SK-N-SH treated with all-trans-retinoic acid at 6 μM for 48 hours (cell line): ENCODE measurements around the gene RABGAP1.

Experiments used
- ARNTL ChIP-seq: fragments of 450-650 bp; formaldehyde crosslinking; IDR thresholded peaks from 2 replicates; pipeline ENCODE4 v1.5.0; 2020; ENCODE audit warnings: low read depth, mild to moderate bottlenecking, moderate library complexity, borderline replicate concordance
- CSDC2 ChIP-seq: fragments of 250-450 bp; sonication (Bioruptor Pico); IDR thresholded peaks from 2 replicates; pipeline ENCODE4 v1.5.0; 2020; ENCODE audit warnings: mild to moderate bottlenecking, moderate library complexity
- TOX ChIP-seq: fragments of 250-450 bp; sonication (Bioruptor Pico); IDR thresholded peaks from 2 replicates; pipeline ENCODE4 v1.8.0; 2021; ENCODE audit warnings: mild to moderate bottlenecking, moderate library complexity, borderline replicate concordance
- ZFP30 ChIP-seq: fragments of 450-650 bp; formaldehyde crosslinking; IDR thresholded peaks from 2 replicates; pipeline ENCODE4 v1.5.0; 2022; ENCODE audit warnings: mild to moderate bottlenecking, moderate library complexity
- ZNF565 ChIP-seq: fragments of 450-650 bp; formaldehyde crosslinking; conservative IDR thresholded peaks from 2 replicates; pipeline ENCODE4 v1.5.0; 2020; ENCODE audit warnings: low read depth, mild to moderate bottlenecking, moderate library complexity
- ZNF8 ChIP-seq: fragments of 450-650 bp; formaldehyde crosslinking; IDR thresholded peaks from 2 replicates; pipeline ENCODE4 v1.5.0; 2020; ENCODE audit warnings: mild to moderate bottlenecking, moderate library complexity
- TF ChIP-seq, protein P1 (sequence below): fragments of 250-450 bp; sonication (Bioruptor Pico); IDR thresholded peaks from 2 replicates; pipeline ENCODE4 v1.8.0; 2020; ENCODE audit warnings: mild to moderate bottlenecking, moderate library complexity, borderline replicate concordance
- TF ChIP-seq, protein P2 (sequence below): fragments of 250-450 bp; sonication (Bioruptor Pico); IDR thresholded peaks from 2 replicates; pipeline ENCODE4 v1.5.1; 2020; ENCODE audit warnings: low read depth, mild to moderate bottlenecking, moderate library complexity
- TF ChIP-seq, protein P3 (sequence below): fragments of 250-450 bp; sonication (Bioruptor Pico); IDR thresholded peaks from 2 replicates; pipeline ENCODE4 v1.5.1; 2021; ENCODE audit warnings: mild to moderate bottlenecking, moderate library complexity
- TF ChIP-seq, protein P4 (sequence below): fragments of 250-450 bp; sonication (Bioruptor Pico); IDR thresholded peaks from 2 replicates; pipeline ENCODE4 v1.8.0; 2021; ENCODE audit warnings: low read depth, mild to moderate bottlenecking, moderate library complexity, borderline replicate concordance

DNA sequence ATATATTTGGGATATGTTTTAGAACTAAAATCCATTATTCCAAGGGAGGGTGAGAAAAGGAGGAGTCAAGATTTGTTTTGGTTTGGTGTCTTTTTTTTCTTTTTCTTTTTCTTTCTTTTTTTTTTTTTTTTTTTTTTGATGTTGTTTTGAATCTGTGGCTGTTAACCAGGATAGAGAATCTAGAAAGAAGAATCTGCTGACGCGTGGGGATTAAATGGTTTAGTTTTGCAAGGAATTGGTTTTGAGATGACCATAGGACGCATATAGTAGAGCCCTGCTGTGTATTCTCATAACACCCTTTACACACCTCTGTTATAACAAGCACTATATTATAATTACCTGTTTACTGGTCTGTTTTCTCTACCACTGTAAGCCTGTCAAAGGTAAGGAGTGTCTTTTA is 9.4 kb downstream of the RABGAP1 start:
- TF ChIP-seq, protein P1, sequence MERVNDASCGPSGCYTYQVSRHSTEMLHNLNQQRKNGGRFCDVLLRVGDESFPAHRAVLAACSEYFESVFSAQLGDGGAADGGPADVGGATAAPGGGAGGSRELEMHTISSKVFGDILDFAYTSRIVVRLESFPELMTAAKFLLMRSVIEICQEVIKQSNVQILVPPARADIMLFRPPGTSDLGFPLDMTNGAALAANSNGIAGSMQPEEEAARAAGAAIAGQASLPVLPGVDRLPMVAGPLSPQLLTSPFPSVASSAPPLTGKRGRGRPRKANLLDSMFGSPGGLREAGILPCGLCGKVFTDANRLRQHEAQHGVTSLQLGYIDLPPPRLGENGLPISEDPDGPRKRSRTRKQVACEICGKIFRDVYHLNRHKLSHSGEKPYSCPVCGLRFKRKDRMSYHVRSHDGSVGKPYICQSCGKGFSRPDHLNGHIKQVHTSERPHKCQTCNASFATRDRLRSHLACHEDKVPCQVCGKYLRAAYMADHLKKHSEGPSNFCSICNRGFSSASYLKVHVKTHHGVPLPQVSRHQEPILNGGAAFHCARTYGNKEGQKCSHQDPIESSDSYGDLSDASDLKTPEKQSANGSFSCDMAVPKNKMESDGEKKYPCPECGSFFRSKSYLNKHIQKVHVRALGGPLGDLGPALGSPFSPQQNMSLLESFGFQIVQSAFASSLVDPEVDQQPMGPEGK (CRISPR knock-in tag), result no peak
- TF ChIP-seq ARNTL (CRISPR knock-in tag), result no peak
- TF ChIP-seq ZFP30 (CRISPR knock-in tag), result no peak
- TF ChIP-seq, protein P2, sequence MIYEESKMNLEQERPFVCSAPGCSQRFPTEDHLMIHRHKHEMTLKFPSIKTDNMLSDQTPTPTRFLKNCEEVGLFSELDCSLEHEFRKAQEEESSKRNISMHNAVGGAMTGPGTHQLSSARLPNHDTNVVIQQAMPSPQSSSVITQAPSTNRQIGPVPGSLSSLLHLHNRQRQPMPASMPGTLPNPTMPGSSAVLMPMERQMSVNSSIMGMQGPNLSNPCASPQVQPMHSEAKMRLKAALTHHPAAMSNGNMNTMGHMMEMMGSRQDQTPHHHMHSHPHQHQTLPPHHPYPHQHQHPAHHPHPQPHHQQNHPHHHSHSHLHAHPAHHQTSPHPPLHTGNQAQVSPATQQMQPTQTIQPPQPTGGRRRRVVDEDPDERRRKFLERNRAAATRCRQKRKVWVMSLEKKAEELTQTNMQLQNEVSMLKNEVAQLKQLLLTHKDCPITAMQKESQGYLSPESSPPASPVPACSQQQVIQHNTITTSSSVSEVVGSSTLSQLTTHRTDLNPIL (CRISPR knock-in tag), result no peak
- TF ChIP-seq, protein P3, sequence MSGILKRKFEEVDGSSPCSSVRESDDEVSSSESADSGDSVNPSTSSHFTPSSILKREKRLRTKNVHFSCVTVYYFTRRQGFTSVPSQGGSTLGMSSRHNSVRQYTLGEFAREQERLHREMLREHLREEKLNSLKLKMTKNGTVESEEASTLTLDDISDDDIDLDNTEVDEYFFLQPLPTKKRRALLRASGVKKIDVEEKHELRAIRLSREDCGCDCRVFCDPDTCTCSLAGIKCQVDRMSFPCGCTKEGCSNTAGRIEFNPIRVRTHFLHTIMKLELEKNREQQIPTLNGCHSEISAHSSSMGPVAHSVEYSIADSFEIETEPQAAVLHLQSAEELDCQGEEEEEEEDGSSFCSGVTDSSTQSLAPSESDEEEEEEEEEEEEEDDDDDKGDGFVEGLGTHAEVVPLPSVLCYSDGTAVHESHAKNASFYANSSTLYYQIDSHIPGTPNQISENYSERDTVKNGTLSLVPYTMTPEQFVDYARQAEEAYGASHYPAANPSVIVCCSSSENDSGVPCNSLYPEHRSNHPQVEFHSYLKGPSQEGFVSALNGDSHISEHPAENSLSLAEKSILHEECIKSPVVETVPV (CRISPR knock-in tag), result no peak
- no peak for TF ChIP-seq ZNF565
- TF ChIP-seq, protein P4, sequence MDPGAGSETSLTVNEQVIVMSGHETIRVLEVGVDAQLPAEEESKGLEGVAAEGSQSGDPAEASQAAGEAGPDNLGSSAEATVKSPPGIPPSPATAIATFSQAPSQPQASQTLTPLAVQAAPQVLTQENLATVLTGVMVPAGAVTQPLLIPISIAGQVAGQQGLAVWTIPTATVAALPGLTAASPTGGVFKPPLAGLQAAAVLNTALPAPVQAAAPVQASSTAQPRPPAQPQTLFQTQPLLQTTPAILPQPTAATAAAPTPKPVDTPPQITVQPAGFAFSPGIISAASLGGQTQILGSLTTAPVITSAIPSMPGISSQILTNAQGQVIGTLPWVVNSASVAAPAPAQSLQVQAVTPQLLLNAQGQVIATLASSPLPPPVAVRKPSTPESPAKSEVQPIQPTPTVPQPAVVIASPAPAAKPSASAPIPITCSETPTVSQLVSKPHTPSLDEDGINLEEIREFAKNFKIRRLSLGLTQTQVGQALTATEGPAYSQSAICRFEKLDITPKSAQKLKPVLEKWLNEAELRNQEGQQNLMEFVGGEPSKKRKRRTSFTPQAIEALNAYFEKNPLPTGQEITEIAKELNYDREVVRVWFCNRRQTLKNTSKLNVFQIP, result no peak
- no peak for TF ChIP-seq ZNF8 (CRISPR knock-in tag)
- no peak for TF ChIP-seq TOX (CRISPR knock-in tag)
- no peak for TF ChIP-seq CSDC2 (CRISPR knock-in tag)
